Measurements from ENCODE around the gene PRCP.
"Not testable (repeated sequence)": the region's sequence is repeated elsewhere in the genome, so short reads cannot be mapped to it uniquely, and the experiment has no call there.

Gene PRCP

DNA sequence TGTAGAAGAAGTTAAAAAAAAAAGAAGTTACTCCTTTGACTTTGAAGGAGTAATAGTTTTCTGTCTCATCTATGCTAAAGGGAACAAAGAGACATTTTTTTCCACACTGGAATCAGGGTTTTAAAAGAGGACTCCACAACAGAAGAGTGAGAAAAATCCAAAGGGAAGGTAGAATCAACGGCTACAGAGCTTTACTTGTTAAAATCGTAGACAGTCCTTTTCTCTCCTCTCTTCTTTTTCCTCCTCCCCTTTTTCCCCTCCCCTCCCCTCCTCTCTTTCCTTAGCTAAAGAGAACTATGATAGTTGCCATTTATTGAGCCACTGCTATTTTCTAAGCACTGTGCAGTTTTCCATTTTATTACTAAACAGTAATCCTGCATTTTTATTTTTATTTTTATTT is 30.5 kb upstream of the PRCP start:
- TF ChIP-seq, protein P1, sequence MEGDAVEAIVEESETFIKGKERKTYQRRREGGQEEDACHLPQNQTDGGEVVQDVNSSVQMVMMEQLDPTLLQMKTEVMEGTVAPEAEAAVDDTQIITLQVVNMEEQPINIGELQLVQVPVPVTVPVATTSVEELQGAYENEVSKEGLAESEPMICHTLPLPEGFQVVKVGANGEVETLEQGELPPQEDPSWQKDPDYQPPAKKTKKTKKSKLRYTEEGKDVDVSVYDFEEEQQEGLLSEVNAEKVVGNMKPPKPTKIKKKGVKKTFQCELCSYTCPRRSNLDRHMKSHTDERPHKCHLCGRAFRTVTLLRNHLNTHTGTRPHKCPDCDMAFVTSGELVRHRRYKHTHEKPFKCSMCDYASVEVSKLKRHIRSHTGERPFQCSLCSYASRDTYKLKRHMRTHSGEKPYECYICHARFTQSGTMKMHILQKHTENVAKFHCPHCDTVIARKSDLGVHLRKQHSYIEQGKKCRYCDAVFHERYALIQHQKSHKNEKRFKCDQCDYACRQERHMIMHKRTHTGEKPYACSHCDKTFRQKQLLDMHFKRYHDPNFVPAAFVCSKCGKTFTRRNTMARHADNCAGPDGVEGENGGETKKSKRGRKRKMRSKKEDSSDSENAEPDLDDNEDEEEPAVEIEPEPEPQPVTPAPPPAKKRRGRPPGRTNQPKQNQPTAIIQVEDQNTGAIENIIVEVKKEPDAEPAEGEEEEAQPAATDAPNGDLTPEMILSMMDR (IDR thresholded peaks at IDR 0.05; ENCODE audit: poor library complexity, severe bottlenecking): no peak
- no peak for ATAC-seq (ENCODE audit: low read depth)
- H3K4me1 ChIP-seq (ENCODE audit: insufficient read depth, poor library complexity, severe bottlenecking): no peaks in the 10 kb centered on the region

DNA sequence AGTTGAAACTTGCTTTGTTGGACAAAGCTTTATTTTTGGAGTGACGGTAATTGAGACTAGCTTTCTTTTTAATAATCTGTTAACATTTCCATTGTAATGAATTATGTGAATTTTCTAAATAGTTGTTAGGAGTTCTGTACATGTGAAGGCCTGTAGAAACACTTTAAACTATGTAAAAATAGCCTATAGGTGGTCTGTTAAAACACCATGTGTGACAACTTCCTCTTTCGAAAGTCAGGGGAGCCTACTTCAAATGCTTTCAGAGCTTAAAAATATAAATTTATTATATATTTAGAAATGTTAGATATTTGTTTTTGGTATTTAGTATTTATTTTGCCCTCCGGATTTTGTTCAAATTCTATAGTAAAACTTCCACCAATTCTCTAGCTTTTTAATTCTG is 30.0 kb upstream of the PRCP start:
- Histone ChIP-seq H3K27ac (ENCODE audit: poor library complexity, severe bottlenecking) (no peak overlapping the region), H3K27me3 (ENCODE audit: insufficient read depth, poor library complexity, severe bottlenecking) (no peaks in the 10 kb centered on the region), H3K4me3 (ENCODE audit: severe bottlenecking) (no peak overlapping the region), H3K36me3 (ENCODE audit: low read depth) (peaks cover 26% of the 10 kb centered on the region), H3K4me1 (ENCODE audit: insufficient read depth, poor library complexity, severe bottlenecking) (no peaks in the 10 kb centered on the region), H3K9me3 (ENCODE audit: severe bottlenecking) (no peaks in the 10 kb centered on the region)
- TF ChIP-seq, protein P1 (IDR thresholded peaks at IDR 0.05; ENCODE audit: poor library complexity, severe bottlenecking): no peak
- ATAC-seq (ENCODE audit: low read depth): no peak
- DNase-seq (ENCODE audit: low spot score): no peak

More for the DNA sequence above, 30.5 kb upstream of the PRCP start:
- H3K27me3 ChIP-seq (ENCODE audit: insufficient read depth, poor library complexity, severe bottlenecking): no peaks in the 10 kb centered on the region
- no peaks in the 10 kb centered on the region for H3K9me3 ChIP-seq (ENCODE audit: severe bottlenecking)
- H3K27ac ChIP-seq (ENCODE audit: poor library complexity, severe bottlenecking): no peak overlapping the region
- no peak for DNase-seq (ENCODE audit: low spot score)
- H3K36me3 ChIP-seq (ENCODE audit: low read depth): peaks cover 26% of the 10 kb centered on the region
- no peak overlapping the region for H3K4me3 ChIP-seq (ENCODE audit: severe bottlenecking)

DNA sequence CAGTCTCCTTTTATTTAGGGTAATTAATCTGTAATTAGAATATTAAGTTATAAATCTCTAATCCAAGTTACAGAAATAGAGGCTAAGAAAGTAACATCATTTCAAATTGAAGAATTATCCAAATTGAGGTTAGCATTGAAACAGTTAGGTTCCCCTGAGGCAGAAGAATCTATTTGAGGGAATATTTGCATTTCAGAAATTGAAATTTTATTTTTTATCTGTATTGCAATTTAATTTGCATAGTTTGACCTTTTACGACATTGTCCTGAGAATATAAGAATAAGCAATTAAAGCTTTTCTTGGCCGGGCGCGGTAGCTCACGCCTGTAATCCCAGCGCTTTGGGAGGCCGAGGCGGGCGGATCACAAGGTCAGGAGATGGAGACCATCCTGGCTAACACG is 28.9 kb upstream of the PRCP start:
- no peak overlapping the region for H3K4me3 ChIP-seq (ENCODE audit: severe bottlenecking)
- no peaks in the 10 kb centered on the region for H3K27me3 ChIP-seq (ENCODE audit: insufficient read depth, poor library complexity, severe bottlenecking)
- DNase-seq (ENCODE audit: low spot score) (no peak), ATAC-seq (ENCODE audit: low read depth) (no peak)
- TF ChIP-seq, protein P1 (IDR thresholded peaks at IDR 0.05; ENCODE audit: poor library complexity, severe bottlenecking): no peak
- H3K4me1 ChIP-seq (ENCODE audit: insufficient read depth, poor library complexity, severe bottlenecking): no peaks in the 10 kb centered on the region
- H3K9me3 ChIP-seq (ENCODE audit: severe bottlenecking): no peaks in the 10 kb centered on the region
- peaks cover 28% of the 10 kb centered on the region for H3K36me3 ChIP-seq (ENCODE audit: low read depth)
- H3K27ac ChIP-seq (ENCODE audit: poor library complexity, severe bottlenecking): no peak overlapping the region

DNA sequence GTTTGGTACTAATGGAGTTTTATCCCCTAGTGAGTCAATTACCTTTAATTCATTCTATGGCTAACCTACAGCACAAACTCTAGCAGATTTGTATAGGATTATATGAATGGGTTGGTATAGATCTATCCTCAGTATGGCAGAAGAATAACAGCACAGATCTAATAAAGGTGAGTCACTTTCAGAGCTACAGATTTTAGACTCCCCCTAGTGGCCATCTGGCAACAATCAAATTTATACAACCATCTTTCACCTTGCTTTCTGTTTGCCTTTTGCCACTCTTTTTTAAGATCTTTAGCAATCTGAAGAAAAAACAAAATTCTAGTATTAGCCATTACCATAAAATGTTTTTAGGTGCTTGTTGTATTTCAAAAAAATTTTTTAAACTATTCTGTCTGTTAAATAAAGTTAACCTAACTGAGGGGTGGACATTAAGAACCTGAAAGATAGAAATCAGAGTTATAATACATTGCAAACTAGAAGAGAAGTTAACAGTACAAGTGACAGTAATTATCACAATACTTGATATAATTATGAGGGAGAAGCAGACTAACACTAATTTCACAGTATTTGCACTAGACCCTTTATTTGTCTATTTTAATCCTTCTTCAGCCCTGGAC is 27.1 kb upstream of the PRCP start:
- H3K27ac ChIP-seq (ENCODE audit: poor library complexity, severe bottlenecking): no peak overlapping the region
- ATAC-seq (ENCODE audit: low read depth) (peak; percentile 85), DNase-seq (ENCODE audit: low spot score) (no peak)
- no peaks in the 10 kb centered on the region for H3K9me3 ChIP-seq (ENCODE audit: severe bottlenecking)
- peaks cover 19% of the 10 kb centered on the region for H3K36me3 ChIP-seq (ENCODE audit: low read depth)
- H3K4me1 ChIP-seq (ENCODE audit: insufficient read depth, poor library complexity, severe bottlenecking): no peaks in the 10 kb centered on the region
- H3K27me3 ChIP-seq (ENCODE audit: insufficient read depth, poor library complexity, severe bottlenecking): no peaks in the 10 kb centered on the region
- no peak overlapping the region for H3K4me3 ChIP-seq (ENCODE audit: severe bottlenecking)
- TF ChIP-seq, protein P1 (IDR thresholded peaks at IDR 0.05; ENCODE audit: poor library complexity, severe bottlenecking): peak; percentile 94

DNA sequence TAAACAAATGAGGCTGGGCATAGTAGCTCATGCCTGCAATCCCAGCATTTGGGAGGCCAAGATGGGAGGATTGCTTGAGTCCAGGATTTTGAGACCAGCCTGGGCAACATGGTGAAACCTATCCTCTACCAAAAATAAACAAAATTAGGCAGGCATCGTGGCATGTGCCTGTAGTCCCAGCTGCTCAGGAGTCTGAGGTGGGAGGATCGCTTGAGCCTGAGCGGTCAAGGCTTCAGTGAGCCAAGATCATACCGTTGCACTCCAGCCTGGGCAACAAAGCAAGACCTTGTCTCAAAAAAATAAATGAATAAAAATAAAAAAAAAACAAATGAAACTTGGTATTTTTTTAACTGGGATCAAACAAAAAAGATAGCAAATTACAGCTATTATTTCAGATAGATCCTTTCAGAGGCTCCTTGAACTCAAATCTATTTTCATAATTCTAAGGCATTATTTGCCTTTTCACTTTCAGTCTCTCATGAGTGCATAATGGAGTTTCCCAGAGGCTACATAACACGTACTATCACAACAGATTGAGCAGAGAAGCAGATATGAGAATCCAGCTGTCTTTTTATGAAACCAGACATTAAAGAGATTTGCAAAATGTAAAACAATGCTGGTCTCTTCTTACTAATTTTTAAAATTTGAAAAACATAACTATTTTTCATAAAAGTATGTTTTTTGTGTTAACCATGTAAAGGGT is 24.4 kb upstream of the PRCP start:
- H3K27me3 ChIP-seq (ENCODE audit: insufficient read depth, poor library complexity, severe bottlenecking): no peaks in the 10 kb centered on the region
- no peaks in the 10 kb centered on the region for H3K4me1 ChIP-seq (ENCODE audit: insufficient read depth, poor library complexity, severe bottlenecking)
- no peak overlapping the region for H3K27ac ChIP-seq (ENCODE audit: poor library complexity, severe bottlenecking)
- DNase-seq (ENCODE audit: low spot score) (no peak), ATAC-seq (ENCODE audit: low read depth) (no peak)
- no peak overlapping the region for H3K4me3 ChIP-seq (ENCODE audit: severe bottlenecking)
- H3K9me3 ChIP-seq (ENCODE audit: severe bottlenecking): no peaks in the 10 kb centered on the region
- TF ChIP-seq, protein P1 (IDR thresholded peaks at IDR 0.05; ENCODE audit: poor library complexity, severe bottlenecking): no peak
- peaks cover 14% of the 10 kb centered on the region for H3K36me3 ChIP-seq (ENCODE audit: low read depth)

DNA sequence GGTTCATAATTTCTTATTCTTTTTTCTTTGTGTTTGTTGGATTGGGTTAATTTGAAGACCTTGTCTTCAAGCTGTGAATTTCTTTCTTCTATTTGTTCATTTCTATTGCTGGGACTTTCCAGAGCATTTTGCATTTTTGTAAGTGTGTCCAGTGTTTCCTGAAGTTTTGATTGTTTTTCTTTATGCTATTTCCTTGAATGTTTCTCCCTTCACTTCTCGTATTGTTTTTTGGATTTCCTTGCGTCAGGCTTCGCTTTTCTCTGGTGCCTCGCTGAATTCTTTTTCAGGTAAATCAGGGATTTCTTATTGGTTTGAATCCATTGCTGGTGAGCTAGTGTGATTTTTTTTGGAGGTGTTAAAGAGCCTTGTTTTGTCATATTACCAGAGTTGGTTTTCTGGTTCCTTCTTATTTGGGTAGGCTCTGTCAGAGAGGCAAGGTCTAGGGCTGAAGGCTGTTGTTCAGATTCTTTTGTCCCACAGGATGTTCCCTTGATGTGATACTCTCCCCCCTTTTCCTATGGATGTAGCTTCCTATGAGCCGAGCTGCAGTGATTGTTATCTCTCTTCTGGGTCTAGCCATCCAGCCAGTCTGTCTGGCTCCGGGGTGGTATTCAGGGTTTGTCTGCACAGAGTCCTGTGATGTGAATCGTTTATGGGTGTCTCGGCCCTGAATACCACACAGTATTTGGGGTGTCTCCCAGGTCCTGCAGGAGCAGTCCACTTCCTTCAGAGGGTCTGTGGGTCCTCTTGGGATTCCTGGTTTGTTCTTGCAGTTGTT is 22.4 kb upstream of the PRCP start:
- not testable (repeated sequence) for ATAC-seq (ENCODE audit: low read depth); H3K27me3 ChIP-seq (ENCODE audit: insufficient read depth, poor library complexity, severe bottlenecking)

More for the DNA sequence above, 22.4 kb upstream of the PRCP start:
- not testable (repeated sequence) for H3K4me1 ChIP-seq (ENCODE audit: insufficient read depth, poor library complexity, severe bottlenecking); H3K27ac ChIP-seq (ENCODE audit: poor library complexity, severe bottlenecking); H3K9me3 ChIP-seq (ENCODE audit: severe bottlenecking); H3K4me3 ChIP-seq (ENCODE audit: severe bottlenecking); H3K36me3 ChIP-seq (ENCODE audit: low read depth); DNase-seq (ENCODE audit: low spot score)

Measured in RWPE2 (cell line).